Thyroid gland (tissue), 4 donors: ENCODE data around the gene CLMP.

ENCODE experiments used
- POLR2A ChIP-seq, 2 donors: fragments of 450-650 bp; IDR thresholded peaks; one replicate each; pipeline ENCODE4 v1.6.1; 2017; ENCODE audit warnings: antibody characterized with exemption in 2 of 2, mild to moderate bottlenecking in 2 of 2, moderate library complexity in 1 of 2
- TF ChIP-seq, protein P1 (sequence below), 6 experiments: fragments of 200-600 bp in 3 of 6; fragments of 450-650 bp in 3 of 6; sonication (generic) in 3 of 6; IDR thresholded peaks; one replicate each; pipeline ENCODE4 v1.5.1; 2016 to 2019; ENCODE audit warnings: antibody characterized with exemption in 6 of 6, mild to moderate bottlenecking in 2 of 6, inconsistent platforms in 1 of 6, moderate library complexity in 1 of 6

DNA sequence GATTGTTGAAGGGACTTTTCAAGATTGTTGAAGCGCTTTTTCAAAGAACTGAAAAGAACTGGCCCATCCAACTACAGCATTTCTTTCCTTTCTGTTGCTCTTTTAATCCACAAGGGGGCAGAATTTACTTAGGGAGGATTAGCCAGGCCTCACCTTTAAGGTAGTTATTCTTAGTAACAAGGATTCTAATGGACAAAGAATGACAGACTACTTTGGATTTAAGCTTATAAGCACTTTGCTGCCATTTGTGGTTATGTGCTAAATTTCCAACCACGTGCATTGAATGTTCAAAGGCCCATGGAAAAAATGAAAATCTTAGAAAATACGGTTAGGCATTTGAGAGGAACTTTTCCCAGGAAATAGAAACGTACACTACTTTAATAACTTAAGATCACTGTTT lies 83.6 kb downstream of the CLMP start:
- no peak for TF ChIP-seq POLR2A (IDR thresholded peaks at IDR 0.05)
- TF ChIP-seq, protein P1, sequence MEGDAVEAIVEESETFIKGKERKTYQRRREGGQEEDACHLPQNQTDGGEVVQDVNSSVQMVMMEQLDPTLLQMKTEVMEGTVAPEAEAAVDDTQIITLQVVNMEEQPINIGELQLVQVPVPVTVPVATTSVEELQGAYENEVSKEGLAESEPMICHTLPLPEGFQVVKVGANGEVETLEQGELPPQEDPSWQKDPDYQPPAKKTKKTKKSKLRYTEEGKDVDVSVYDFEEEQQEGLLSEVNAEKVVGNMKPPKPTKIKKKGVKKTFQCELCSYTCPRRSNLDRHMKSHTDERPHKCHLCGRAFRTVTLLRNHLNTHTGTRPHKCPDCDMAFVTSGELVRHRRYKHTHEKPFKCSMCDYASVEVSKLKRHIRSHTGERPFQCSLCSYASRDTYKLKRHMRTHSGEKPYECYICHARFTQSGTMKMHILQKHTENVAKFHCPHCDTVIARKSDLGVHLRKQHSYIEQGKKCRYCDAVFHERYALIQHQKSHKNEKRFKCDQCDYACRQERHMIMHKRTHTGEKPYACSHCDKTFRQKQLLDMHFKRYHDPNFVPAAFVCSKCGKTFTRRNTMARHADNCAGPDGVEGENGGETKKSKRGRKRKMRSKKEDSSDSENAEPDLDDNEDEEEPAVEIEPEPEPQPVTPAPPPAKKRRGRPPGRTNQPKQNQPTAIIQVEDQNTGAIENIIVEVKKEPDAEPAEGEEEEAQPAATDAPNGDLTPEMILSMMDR (IDR thresholded peaks at IDR 0.05) = peak; percentile 27 to 87 (median 72)
